Body of pancreas (tissue), 4 donors: ENCODE data around the gene S100P. TPM values are rescaled to one million over a fixed set of nuclear protein-coding genes. Genes with fewer than 3 reads are reported as not detected.

Source experiments
- ATAC-seq: fragments of 150-250 bp; one replicate; pipeline ENCODE4 v1.9.1; 2016
- DNase-seq, 4 donors: peaks; one replicate each; pipeline ENCODE4 v3.0.0-alpha.2; 2019
- H3K27ac ChIP-seq, 4 donors: fragments of 200-600 bp; sonication (generic); 1 replicate in 3 of 4; 2 replicates in 1 of 4; pipeline versions ENCODE4 v1.5.1 to v1.6.1; 2016 to 2019; ENCODE audit warnings: mild to moderate bottlenecking in 1 of 4, mixed read lengths in 1 of 4, moderate library complexity in 1 of 4
- H3K27me3 ChIP-seq, 2 donors: fragments of 200-600 bp; sonication (generic); one replicate each; pipeline ENCODE4 v1.6.0; 2016; ENCODE audit warnings: mild to moderate bottlenecking in 1 of 2
- H3K36me3 ChIP-seq, 2 donors: fragments of 200-600 bp; sonication (generic); replicated peaks in 1 of 2; 2 replicates each; pipeline ENCODE4 v1.5.1; 2016; ENCODE audit warnings: low read depth in 2 of 2; ENCODE audit not compliant: insufficient read depth in 1 of 2
- H3K4me1 ChIP-seq: fragments of 200-600 bp; sonication (generic); one replicate; pipeline ENCODE4 v1.6.0; 2016
- H3K4me3 ChIP-seq, 2 donors: fragments of 200-600 bp; sonication (generic); 1 replicate in 1 of 2; 2 replicates in 1 of 2; pipeline ENCODE4 v1.5.1; 2016 to 2019
- H3K9me3 ChIP-seq, 3 donors: fragments of 200-600 bp; sonication (generic); 1 replicate in 2 of 3; 2 replicates in 1 of 3; pipeline ENCODE4 v1.5.1; 2016
- POLR2A ChIP-seq, 3 donors: fragments of 450-650 bp; IDR thresholded peaks; one replicate each; pipeline ENCODE4 v1.6.1; 2016; ENCODE audit warnings: antibody characterized with exemption in 3 of 3, mild to moderate bottlenecking in 2 of 3
- WGBS, 2 donors: methylation state at CpG; one replicate each; pipeline ENCODE4 v1.1.5; 2017; 5-methylcytosine and 5-hydroxymethylcytosine counted together
- intact Hi-C: fragments of 100-400 bp; cut with DNase I; formaldehyde crosslinking; loops from one replicate; pipeline ENCODE4 v1.15.1; 2023
- total RNA-seq, 2 donors: library from RNA; depleted of rRNA; stranded (reverse); fragments of >200 nt; gene quantifications; one replicate each; pipeline ENCODE4 v1.1.0, GENCODE V29; 2016
- TF ChIP-seq, protein P1 (sequence below), 7 experiments: fragments of 450-650 bp in 4 of 7; fragments of 200-600 bp in 3 of 7; sonication (generic) in 3 of 7; IDR thresholded peaks; one replicate each; pipeline ENCODE4 v1.5.1; 2016 to 2019; ENCODE audit warnings: antibody characterized with exemption in 7 of 7

The S100P gene
- total RNA-seq, 2 donors from 2014 or later = 1.0 TPM; not detected in 1

DNA sequence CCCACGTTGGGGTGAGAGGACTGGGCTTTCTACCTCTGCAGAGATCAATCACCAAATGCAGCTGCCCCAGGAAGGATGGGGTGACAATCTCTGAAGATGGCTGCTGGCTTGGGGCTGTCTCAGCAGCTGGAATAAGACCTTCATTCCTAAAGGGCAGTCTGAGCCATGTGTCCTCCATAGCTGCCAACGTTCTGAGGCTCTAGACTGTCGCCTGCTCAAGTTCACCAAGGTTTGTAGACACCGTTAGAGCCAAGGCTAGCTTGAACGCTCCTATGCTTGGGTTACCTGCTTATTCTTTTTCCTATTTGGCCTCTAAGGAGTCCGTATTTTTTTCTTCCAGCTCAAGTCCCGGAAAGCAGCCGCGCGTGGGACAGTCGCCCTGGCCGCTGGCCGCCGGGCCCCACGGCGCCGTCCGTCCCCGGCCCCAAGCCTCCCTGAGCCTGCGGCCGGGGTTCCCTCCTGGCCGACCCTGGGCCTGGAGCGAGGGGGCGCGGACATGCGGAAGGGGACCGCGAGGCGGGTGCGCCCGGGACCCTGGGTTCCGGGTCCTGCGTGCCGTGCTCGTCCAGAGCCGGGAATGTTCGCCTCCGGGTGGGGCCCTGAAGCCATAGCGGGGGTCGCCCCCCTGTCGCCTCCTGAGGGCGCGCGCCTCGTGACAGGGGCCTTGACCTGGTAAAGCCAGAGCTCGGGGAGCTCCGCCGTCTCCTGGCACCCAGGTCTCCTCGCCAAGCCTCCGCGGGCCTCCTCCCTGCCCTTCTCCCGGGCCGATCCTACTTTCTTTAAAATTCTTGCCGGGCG lies 29.9 kb upstream of the S100P start:
- no peak for DNase-seq
- intact Hi-C loops = no loop called here
- TF ChIP-seq, protein P1, sequence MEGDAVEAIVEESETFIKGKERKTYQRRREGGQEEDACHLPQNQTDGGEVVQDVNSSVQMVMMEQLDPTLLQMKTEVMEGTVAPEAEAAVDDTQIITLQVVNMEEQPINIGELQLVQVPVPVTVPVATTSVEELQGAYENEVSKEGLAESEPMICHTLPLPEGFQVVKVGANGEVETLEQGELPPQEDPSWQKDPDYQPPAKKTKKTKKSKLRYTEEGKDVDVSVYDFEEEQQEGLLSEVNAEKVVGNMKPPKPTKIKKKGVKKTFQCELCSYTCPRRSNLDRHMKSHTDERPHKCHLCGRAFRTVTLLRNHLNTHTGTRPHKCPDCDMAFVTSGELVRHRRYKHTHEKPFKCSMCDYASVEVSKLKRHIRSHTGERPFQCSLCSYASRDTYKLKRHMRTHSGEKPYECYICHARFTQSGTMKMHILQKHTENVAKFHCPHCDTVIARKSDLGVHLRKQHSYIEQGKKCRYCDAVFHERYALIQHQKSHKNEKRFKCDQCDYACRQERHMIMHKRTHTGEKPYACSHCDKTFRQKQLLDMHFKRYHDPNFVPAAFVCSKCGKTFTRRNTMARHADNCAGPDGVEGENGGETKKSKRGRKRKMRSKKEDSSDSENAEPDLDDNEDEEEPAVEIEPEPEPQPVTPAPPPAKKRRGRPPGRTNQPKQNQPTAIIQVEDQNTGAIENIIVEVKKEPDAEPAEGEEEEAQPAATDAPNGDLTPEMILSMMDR (IDR thresholded peaks at IDR 0.05) = no peak
- TF ChIP-seq POLR2A (IDR thresholded peaks at IDR 0.05) = no peak
- H3K4me1 ChIP-seq = peaks cover 16% of the 10 kb centered on the region
- no peaks in the 10 kb centered on the region for H3K9me3 ChIP-seq
- WGBS, 2 donors = 22 to 27% methylated on average over 24 to 55 of the region's 55 CpGs
- H3K27me3 ChIP-seq = no peaks in the 10 kb centered on the region
- no peak for ATAC-seq
- H3K36me3 ChIP-seq = no peaks in the 10 kb centered on the region
- no peak overlapping the region for H3K4me3 ChIP-seq
- no peak overlapping the region for H3K27ac ChIP-seq

DNA sequence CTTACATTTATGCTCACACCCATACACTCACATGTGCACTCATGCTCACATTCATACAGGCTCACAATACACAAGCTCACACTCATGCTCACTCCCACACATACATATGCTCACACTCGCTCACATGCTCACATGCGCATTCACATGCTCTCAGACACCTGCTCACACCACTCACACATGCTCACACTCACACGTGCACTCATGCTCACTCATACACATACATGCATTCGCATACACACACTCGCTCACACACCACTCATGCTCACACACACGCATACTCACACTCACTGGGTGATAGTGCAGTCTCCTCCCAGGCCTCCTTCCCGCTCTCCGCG lies 28.4 kb upstream of the S100P start:
- Histone ChIP-seq H3K4me3 (no peak overlapping the region), H3K27ac (no peak overlapping the region), H3K27me3 (no peaks in the 10 kb centered on the region), H3K9me3 (no peaks in the 10 kb centered on the region), H3K36me3 (no peaks in the 10 kb centered on the region), H3K4me1 (peaks cover 10% of the 10 kb centered on the region)
- 92 to 98% methylated on average over 9 of the region's 9 CpGs for WGBS, 2 donors
- DNase-seq = no peak
- intact Hi-C loops = no loop called here
- TF ChIP-seq, protein P1 (IDR thresholded peaks at IDR 0.05) = no peak
- TF ChIP-seq POLR2A (IDR thresholded peaks at IDR 0.05) = no peak
- no peak for ATAC-seq

DNA sequence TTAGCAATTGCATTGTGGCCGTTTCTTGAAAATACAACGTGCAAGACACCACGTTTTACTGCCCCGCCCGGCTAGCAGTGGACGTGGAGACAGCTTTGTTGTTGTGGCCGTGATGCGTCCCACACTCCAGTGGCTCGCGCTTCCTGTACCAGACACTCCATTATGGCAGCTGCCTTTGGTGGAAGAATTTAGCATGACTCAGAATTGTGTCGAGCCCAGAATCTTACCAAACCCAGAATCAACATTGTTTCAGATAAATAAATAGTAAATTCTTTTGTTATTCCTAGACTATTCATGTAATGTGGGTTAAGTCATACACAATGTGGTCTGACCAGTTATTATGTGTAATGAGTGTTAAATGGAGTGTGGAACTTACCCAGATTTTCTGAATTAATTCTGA lies 25.3 kb upstream of the S100P start:
- H3K27me3 ChIP-seq = no peaks in the 10 kb centered on the region
- H3K36me3 ChIP-seq = no peaks in the 10 kb centered on the region
- no peak overlapping the region for H3K27ac ChIP-seq
- WGBS, 2 donors = 83 to 86% methylated on average over 11 of the region's 11 CpGs
- ATAC-seq (no peak), DNase-seq (no peak)
- no peak overlapping the region for H3K4me3 ChIP-seq
- intact Hi-C loops = no loop called here
- H3K9me3 ChIP-seq = no peaks in the 10 kb centered on the region
- H3K4me1 ChIP-seq = peaks cover 13% of the 10 kb centered on the region
- TF ChIP-seq, protein P1 (IDR thresholded peaks at IDR 0.05) = no peak
- TF ChIP-seq POLR2A (IDR thresholded peaks at IDR 0.05) = no peak

DNA sequence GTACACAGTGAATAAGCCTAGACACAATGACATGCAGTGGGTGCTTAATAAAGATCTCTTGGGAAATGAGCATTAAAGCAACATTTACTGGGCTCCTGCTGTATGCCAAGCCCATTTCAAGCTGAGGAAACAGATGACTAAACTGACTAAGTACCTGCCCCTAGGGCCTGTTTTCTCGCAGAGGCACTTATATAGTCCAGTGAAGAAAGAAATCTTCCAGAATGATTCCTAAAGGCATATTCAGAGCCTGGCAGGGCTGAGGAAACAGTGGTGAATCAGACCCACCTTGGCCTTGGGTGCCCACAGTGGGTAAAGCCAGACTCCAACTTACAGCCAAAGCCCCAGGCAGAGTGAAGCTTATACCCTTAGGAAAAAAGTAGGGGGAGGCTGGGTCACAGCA lies 22.0 kb upstream of the S100P start:
- intact Hi-C loops = no loop called here

More for the DNA sequence above, 22.0 kb upstream of the S100P start:
- ATAC-seq (no peak), DNase-seq (no peak)
- no peaks in the 10 kb centered on the region for H3K36me3 ChIP-seq
- 89 to 93% methylated on average over 1 of the region's 1 CpG for WGBS, 2 donors
- H3K4me1 ChIP-seq = peaks cover 30% of the 10 kb centered on the region
- no peak overlapping the region for H3K4me3 ChIP-seq
- no peaks in the 10 kb centered on the region for H3K27me3 ChIP-seq
- TF ChIP-seq POLR2A (IDR thresholded peaks at IDR 0.05) = no peak
- TF ChIP-seq, protein P1 (IDR thresholded peaks at IDR 0.05) = no peak
- H3K27ac ChIP-seq = no peak overlapping the region
- no peaks in the 10 kb centered on the region for H3K9me3 ChIP-seq
